GM13976 (cell line): Measurements from ENCODE around the gene STAT6.

Source experiments
- DNase-seq: peaks from one replicate; pipeline ENCODE4 v3.0.0; 2012; ENCODE audit warnings: low spot score
- CTCF ChIP-seq: IDR thresholded peaks from 2 replicates; pipeline ENCODE4 v1.5.1; 2012; ENCODE audit warnings: borderline replicate concordance, mild to moderate bottlenecking; ENCODE audit not compliant: insufficient read depth; ENCODE audit errors: extremely low read depth, missing control alignments, control extremely low read depth
- in situ Hi-C: fragments of 300-500 bp; cut with MboI; formaldehyde crosslinking; loops from one replicate; pipeline ENCODE4 v1.12.0; 2022; ENCODE audit warnings: low sequenced_read_pairs, mixed read lengths, inconsistent platforms; ENCODE audit not compliant: unreplicated experiment

The STAT6 gene

DNA sequence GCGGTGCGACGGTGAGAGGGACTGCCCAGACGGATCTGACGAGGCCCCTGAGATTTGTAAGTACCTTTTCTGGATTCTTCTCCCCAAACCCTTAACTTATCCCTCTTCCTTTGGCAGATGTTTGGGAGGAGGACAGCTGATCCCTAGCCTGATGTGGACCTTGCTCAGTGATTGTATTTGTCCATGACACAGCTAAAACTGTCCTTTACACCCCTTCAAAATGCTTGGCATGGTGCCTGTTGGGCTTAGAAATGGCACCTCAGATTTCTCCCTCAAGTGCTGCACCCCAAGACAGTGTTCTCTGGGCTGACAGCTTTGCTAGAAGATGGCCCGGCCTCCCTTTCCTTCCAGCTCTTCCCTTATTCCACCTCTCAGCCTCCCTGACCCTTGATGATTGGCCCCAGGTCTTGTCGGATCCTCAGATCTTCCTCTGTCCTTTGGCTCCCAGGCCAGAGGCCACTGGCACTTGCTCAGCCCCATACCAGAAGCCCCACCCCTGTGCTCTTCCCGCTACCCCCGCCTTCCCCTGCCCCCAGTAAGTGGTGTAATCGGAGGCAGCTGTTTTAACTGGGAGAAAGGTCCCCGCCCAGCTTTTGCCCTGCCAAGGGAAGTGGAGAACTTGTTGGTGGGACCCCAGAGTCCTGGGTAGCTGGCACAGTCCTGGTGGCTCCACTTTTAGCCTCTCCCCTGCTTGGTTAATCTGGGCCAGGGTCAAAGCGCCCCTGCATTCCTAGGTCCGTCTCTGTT lies 27.5 kb upstream of the STAT6 start:
- no peak for TF ChIP-seq CTCF
- no peak for DNase-seq
- in situ Hi-C loops: no loop called here

DNA sequence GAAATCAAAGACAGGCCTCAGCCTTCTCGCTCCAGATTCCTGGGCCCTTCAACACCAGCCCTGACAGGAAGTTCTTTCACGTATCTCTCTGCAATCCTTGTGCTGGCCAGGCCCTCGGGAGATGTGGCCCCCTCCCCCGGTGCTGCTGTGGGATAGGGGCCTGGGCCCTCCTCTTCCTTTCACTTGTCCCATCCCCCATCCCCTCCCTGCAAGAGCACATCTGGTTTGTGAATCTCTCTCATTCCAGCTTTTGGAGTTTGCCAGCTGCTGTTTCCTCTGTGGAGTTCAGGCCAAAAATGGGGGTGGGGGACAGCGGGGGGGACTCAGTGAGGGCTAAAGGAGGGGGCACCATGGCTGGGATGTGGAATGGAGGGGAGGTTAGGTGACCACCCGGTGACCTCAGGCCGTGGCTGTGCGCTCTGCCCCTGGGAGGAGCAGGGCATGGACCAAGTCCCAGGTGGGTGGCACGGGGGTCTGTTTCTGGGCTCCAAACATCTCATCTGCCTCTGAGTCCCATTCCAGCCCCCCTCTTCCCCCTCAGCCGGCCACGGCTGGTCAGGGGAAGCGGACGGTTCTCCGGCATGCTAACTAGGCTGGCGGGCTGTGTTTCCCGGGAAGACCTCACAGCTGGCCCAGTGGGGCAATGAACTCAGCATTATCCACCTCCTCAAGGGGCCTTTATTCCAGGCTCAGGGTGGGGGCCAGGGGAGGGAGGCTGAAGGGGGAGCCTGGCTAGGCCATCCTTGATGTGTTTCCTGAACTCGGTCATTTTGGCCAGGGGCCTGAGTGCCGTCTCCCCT lies 24.6 kb upstream of the STAT6 start:
- no peak for TF ChIP-seq CTCF
- in situ Hi-C loops: no loop called here
- DNase-seq: no peak

DNA sequence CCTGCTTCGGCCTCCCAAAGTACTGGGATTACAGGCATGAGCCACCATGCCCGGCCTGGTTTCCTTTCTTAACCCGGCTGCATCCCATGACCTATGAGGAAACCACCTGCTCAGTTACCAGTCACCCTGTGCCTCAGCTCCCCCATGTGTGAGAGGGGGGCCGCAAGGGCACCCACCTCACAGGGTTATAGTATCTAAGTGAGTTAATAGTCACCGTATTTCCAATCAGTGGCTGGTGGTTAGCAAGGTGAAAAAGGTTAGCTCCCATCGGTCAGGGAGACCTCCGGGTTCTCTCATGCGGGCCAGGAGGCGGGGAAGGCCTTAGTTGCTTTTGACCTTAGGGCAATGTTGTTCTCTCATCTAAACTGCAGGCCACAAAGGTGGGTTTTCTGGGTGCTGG lies 23.8 kb upstream of the STAT6 start:
- no peak for TF ChIP-seq CTCF
- in situ Hi-C loops: no loop called here

GRCh38 chr12:57133916-57134315 lies 22.8 kb upstream of the STAT6 start:
- DNase-seq: no peak
- in situ Hi-C loops: no loop called here
- no peak for TF ChIP-seq CTCF

More for the DNA sequence above, 23.8 kb upstream of the STAT6 start:
- no peak for DNase-seq

GRCh38 chr12:57133013-57133569 lies 21.9 kb upstream of the STAT6 start:
- no peak for DNase-seq
- TF ChIP-seq CTCF: no peak
- in situ Hi-C loops: no loop called here

- in situ Hi-C loops: no loop called here
- no peak for DNase-seq
- TF ChIP-seq CTCF: no peak
Observed at GRCh38 chr12:57131896-57132744, 21.0 kb upstream of the STAT6 start.
